Measurements from ENCODE around the gene TIMM10B. TPM values are rescaled to one million over a fixed set of nuclear protein-coding genes. Genes with fewer than 3 reads are reported as not detected.

The TIMM10B gene
- polyA plus RNA-seq, 2 of the 4 experiments (the other 2 are of a cell fraction) = 24.4 to 35.6 TPM

DNA sequence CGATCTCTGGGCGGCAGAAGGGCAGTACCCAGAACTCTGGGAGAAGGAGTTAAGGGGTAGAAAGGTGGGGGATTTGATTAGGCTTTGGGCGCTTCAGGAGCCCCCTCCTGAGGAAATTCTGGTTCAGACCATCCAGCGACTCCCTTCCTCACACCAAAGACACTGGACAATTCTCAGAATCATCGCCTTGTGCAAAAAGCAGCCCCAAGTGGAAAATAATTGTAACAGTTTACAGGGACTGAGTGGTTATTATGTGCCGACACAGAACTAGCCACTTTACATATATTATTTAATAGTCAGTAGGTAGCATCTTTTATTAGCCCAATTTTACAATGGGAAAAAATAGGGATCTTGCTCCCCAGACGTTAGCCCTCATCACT lies 6.9 kb upstream of the TIMM10B start:
- ChIA-PET CTCF (interaction anchor here (0.9 to 4.2 kb wide), 5 partner anchors 11 to 150 kb away, joined by 3 to 22 read pairs (median 4); no protein-coding TSS in a partner anchor), POLR2A (interaction anchor here (0.6 to 1.7 kb wide), 3 partner anchors 12 to 209 kb away, joined by 3 to 4 read pairs (median 3); partner anchors contain the start of gene MRPL17)
- Histone ChIP-seq H3K4me3 (peak overlapping the region; percentile 92), H3K9me3 (no peaks in the 10 kb centered on the region), H3K27ac (peak overlapping the region; percentile 91 to 92), H3K4me2 (peak overlapping the region; percentile 90), H3K4me1 (peaks cover 31% of the 10 kb centered on the region)
- TF ChIP-seq BCL3 (IDR thresholded peaks at IDR 0.05) = no peak
- TF ChIP-seq EP300 (IDR thresholded peaks at IDR 0.05) = no peak
- no peak for TF ChIP-seq RAD21 (conservative IDR thresholded peaks at IDR 0.05 in 1 of 2, IDR thresholded peaks at IDR 0.05 in 1 of 2)
- TF ChIP-seq PHF8 (IDR thresholded peaks at IDR 0.05; ENCODE audit: borderline replicate concordance, low read depth) = no peak
- TF ChIP-seq NR3C1 (IDR thresholded peaks at IDR 0.05) = no peak
- TF ChIP-seq, protein P1, sequence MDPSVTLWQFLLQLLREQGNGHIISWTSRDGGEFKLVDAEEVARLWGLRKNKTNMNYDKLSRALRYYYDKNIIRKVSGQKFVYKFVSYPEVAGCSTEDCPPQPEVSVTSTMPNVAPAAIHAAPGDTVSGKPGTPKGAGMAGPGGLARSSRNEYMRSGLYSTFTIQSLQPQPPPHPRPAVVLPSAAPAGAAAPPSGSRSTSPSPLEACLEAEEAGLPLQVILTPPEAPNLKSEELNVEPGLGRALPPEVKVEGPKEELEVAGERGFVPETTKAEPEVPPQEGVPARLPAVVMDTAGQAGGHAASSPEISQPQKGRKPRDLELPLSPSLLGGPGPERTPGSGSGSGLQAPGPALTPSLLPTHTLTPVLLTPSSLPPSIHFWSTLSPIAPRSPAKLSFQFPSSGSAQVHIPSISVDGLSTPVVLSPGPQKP (IDR thresholded peaks at IDR 0.05; ENCODE audit: low read depth, low read length) = no peak
- TF ChIP-seq ZSCAN20 (CRISPR knock-in tag; IDR thresholded peaks at IDR 0.05) = no peak
- TF ChIP-seq POLR2AphosphoS2 (conservative IDR thresholded peaks at IDR 0.05; ENCODE audit: low read length) = no peak
- TF ChIP-seq CBX2 (IDR thresholded peaks at IDR 0.05; ENCODE audit: borderline replicate concordance, low read depth) = no peak
- no peak for TF ChIP-seq EHF (CRISPR knock-in tag; IDR thresholded peaks at IDR 0.05)
- no peak for TF ChIP-seq ZC3H11A (IDR thresholded peaks at IDR 0.05)
- TF ChIP-seq JUNB (IDR thresholded peaks at IDR 0.05) = no peak
- TF ChIP-seq CBX8 (IDR thresholded peaks at IDR 0.05) = no peak
- TF ChIP-seq ZNF302 (CRISPR knock-in tag; IDR thresholded peaks at IDR 0.05) = no peak
- TF ChIP-seq KDM1A (IDR thresholded peaks at IDR 0.05; ENCODE audit: low read depth) = no peak
- TF ChIP-seq FOSL2 (IDR thresholded peaks at IDR 0.05) = no peak
- no peak for TF ChIP-seq FOSL2 (CRISPR knock-in tag; IDR thresholded peaks at IDR 0.05)
- WGBS (ENCODE audit: missing lambda C conversion rate) = 43% methylated on average over 7 of the region's 7 CpGs
- DNase-seq (ENCODE audit: low read depth in 1 of 2, low spot score in 1 of 2) = no peak
- FAIRE-seq = no peak
- no peak; a peak in 1 of 6 replicates for ATAC-seq

GRCh38 chr11:6474806-6475500 lies 6.3 kb upstream of the TIMM10B start:
- H3K27ac ChIP-seq = peak overlapping the region in 1 of 2 experiments; percentile 92; a peak in 4 of 6 replicates

DNA sequence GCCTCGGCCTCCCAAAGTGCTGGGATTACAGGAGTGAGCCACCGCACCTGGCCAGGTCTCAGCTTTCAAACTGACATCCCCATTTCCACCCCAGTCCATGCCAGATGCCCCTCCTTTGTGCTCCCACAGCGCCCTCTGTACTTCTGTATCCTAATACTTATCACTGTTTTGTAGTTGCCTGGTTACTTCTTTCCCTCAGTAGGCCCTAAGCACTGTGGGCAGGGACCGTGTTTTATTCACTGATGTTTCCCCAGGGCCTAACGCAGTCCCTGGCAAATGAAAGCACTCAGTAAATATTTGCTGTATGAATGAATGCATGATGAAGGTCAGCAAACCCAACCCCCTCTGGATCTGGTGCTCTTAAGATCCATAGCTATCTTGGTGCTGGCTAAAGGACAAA lies 5.4 kb upstream of the TIMM10B start:
- peaks cover 42% of the 10 kb centered on the region for H3K4me1 ChIP-seq
- no peak overlapping the region for H3K4me2 ChIP-seq
- no peak for FAIRE-seq
- POLR2A ChIA-PET = no interaction called here
- WGBS (ENCODE audit: missing lambda C conversion rate) = 66% methylated on average over 5 of the region's 5 CpGs
- no peak overlapping the region for H3K4me3 ChIP-seq
- 0 out of 6 replicates have a peak, but pooled peaks of 1 of the 2 experiments have one; percentile 2 for ATAC-seq
- CTCF ChIA-PET = interaction anchor here (0.6 to 4.2 kb wide), 9 partner anchors 8 to 113 kb away, joined by 3 to 22 read pairs (median 4); no protein-coding TSS in a partner anchor
- H3K27ac ChIP-seq = no peak overlapping the region
- TF ChIP-seq POLR2A (IDR thresholded peaks at IDR 0.05; ENCODE audit: low read length) (no peak), ZC3H11A (IDR thresholded peaks at IDR 0.05) (no peak), E2F6 (IDR thresholded peaks at IDR 0.05; ENCODE audit: borderline replicate concordance, low read depth) (no peak), BCL3 (IDR thresholded peaks at IDR 0.05) (no peak), RAD21 (conservative IDR thresholded peaks at IDR 0.05 in 1 of 2, IDR thresholded peaks at IDR 0.05 in 1 of 2) (0 out of 5 replicates have a peak, but pooled peaks of 1 of the 2 experiments have one; percentile 4)
- TF ChIP-seq, protein P2, sequence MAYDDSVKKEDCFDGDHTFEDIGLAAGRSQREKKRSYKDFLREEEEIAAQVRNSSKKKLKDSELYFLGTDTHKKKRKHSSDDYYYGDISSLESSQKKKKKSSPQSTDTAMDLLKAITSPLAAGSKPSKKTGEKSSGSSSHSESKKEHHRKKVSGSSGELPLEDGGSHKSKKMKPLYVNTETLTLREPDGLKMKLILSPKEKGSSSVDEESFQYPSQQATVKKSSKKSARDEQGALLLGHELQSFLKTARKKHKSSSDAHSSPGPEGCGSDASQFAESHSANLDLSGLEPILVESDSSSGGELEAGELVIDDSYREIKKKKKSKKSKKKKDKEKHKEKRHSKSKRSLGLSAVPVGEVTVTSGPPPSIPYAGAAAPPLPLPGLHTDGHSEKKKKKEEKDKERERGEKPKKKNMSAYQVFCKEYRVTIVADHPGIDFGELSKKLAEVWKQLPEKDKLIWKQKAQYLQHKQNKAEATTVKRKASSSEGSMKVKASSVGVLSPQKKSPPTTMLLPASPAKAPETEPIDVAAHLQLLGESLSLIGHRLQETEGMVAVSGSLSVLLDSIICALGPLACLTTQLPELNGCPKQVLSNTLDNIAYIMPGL (CRISPR knock-in tag; IDR thresholded peaks at IDR 0.05; ENCODE audit: borderline replicate concordance) = no peak
- TF ChIP-seq, protein P1 (IDR thresholded peaks at IDR 0.05; ENCODE audit: low read depth, low read length) = no peak
- no peak for DNase-seq (ENCODE audit: low read depth in 1 of 2, low spot score in 1 of 2)
- H3K9me3 ChIP-seq = no peaks in the 10 kb centered on the region

More at GRCh38 chr11:6474806-6475500, 6.3 kb upstream of the TIMM10B start:
- FAIRE-seq = no peak
- DNase-seq (ENCODE audit: low read depth in 1 of 2, low spot score in 1 of 2) = no peak
- Histone ChIP-seq H3K4me3 (no peak overlapping the region; the same call in 2 of the 3 replicates), H3K4me2 (peak overlapping the region; percentile 90), H3K4me1 (peaks cover 37% of the 10 kb centered on the region), H3K9me3 (no peaks in the 10 kb centered on the region)
- ChIA-PET CTCF (interaction anchor here (0.8 to 4.2 kb wide), 8 partner anchors 10 to 151 kb away, joined by 3 to 22 read pairs (median 4); no protein-coding TSS in a partner anchor), POLR2A (interaction anchor here (0.6 to 1.7 kb wide), 2 partner anchors 13 to 45 kb away, joined by 4 read pairs; no protein-coding TSS in a partner anchor)
- peak in 1 of 2 experiments; percentile 5; a peak in 2 of 6 replicates for ATAC-seq
- TF ChIP-seq HOXA7 (CRISPR knock-in tag; IDR thresholded peaks at IDR 0.05) = 0 out of 2 replicates have a peak, but pooled peaks have one; percentile 46
- no peak for TF ChIP-seq PHF8 (IDR thresholded peaks at IDR 0.05; ENCODE audit: borderline replicate concordance, low read depth)
- WGBS (ENCODE audit: missing lambda C conversion rate) = 75% methylated on average over 3 of the region's 3 CpGs
